ENCODE results near the gene GPC4. TPM values are rescaled to one million over a fixed set of nuclear protein-coding genes. Genes with fewer than 3 reads are reported as not detected.

Gene GPC4
- polyA plus RNA-seq, 12 donors, result 50.0 to 127 (median 99.1) TPM; not detected in 1

DNA sequence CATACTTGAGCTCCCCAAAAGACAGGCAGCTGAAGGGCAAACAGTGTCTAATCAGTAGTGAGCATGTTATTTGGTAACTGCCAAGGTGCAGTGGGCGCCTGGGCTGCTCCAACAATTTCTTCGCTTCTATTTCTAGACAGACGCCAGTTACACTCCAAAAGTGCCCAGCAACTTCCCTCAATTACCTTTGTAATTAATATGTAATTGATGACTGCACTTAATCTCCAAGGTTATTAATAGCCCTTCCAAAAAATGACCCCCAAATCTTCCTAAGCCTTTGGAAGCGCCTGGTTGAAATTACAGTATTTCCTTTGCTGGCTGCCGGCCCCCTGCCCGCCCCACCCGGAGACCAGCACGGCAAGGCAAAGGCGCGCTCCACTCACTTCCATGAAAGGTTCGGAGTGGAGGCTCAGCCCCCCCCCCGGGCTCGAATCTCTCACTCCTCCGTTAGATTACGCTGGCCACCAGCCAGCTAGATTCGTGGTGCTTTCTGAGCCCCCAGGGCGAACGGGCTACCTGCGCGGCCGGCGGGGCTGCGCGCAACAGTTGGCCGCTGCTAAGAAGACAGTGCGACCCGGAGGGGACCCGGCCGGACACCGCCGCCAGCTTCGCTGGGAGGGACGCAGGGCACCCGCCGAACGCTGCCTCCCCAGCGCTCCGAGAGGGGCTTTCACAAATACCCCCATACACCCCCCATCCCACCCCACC lies 1.9 kb downstream of the GPC4 start:
- DNase-seq, result no peak

DNA sequence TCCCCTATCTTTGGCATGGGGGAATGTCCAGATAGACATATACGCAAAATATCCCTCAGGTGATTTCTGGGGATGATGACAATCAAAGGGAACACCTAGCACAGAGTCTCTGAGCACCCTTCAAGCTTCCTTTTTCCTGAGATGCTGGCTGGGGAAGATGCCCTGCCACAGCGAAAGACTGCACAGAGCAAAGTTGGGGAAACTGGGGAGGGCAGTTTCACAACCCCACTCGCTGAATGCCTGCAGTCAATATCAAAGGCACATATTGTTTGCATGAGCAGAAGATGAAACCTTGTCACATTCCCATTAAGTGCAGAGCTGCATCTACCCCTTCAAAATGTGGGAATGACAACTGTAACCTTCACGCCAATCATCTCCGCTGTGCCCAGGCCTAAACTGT lies 2.6 kb downstream of the GPC4 start:
- DNase-seq, result no peak

DNA sequence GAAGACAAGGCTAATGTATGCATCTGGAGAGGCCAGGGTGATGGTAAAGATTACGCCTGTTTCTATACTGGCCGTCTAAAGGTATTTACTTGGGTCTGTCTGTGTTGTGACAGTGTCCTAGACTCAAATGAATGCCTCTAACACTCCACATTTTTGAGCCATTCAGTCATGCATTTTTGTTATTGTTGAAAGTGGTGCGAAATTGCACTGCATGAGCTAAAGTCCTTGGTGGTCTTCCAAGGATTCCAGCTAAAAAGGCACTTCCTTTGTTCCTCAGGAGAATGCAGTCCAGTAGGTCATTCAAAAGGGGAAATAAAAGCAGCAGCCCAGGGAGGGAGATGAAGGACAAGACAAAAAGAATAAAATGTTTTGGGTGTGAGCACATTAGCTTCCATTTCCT lies 3.0 kb downstream of the GPC4 start:
- no peak for DNase-seq

DNA sequence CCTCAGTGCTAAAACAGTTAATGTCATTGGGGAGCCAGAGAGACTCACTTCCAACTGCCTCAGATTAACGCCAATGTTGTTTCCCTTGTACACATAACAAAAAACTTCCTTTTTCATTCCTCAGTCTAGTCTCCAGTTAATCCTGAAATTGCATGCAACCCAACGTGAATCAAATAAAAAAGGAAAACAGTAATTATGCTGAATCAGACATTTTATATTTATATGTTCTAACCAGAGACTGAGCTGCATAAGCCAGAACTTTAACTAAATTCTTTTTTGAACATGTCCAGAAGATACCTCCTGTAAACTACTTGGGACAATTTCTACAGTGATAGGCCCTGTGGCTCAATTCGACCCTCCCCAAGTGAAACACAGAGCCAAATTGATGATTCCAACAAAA lies 4.7 kb downstream of the GPC4 start:
- no peak for DNase-seq

DNA sequence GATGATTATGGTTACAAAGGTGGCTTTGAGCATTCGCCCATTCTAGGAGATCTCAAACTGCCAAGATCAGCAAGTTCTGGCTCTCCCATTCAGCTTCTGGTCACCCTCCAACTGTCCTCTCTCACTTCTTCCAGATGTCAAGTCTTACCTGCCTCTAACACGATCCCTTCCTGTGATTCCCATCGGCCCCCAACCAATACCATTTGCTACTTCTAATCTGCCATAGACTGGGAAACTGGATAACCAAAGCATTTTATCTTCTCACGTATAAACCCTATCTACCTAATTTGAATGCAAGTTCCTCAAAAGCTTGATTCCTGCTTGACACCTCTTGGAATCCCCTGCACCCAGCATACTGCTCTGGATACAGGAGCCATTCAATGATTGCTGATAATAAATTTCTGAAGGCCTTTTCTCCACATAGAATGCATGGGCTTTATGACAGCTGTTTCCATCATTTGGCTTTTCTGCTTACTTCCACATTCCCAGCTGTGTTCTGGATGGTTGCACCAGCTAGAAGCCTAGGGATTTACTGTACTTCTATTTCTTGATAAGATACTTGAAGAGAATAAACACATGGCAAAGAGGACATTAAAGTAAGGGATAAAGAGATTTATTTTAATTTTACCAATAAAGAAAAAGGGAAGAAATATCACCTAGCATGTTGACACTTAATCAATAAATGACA lies 9.6 kb downstream of the GPC4 start:
- no peak for DNase-seq

DNA sequence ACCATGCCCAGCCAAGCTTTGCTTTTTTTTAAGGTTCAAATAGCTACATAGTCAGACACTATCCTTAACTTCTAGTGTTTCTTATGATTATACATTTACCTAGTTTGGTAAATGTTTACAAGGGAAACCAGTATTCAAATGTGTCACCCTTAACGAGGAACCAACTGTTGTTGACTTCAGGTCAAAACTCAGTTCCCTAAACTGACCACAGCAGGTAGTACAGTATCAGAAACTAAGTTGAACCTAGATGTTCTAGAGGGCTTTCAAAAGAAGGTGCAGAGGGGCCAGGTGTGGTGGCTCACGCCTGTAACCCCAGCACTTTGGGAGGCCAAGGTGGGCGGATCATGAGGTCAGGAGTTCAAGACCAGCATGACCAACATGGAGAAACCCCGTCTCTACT lies 11.3 kb downstream of the GPC4 start:
- DNase-seq, result no peak

DNA sequence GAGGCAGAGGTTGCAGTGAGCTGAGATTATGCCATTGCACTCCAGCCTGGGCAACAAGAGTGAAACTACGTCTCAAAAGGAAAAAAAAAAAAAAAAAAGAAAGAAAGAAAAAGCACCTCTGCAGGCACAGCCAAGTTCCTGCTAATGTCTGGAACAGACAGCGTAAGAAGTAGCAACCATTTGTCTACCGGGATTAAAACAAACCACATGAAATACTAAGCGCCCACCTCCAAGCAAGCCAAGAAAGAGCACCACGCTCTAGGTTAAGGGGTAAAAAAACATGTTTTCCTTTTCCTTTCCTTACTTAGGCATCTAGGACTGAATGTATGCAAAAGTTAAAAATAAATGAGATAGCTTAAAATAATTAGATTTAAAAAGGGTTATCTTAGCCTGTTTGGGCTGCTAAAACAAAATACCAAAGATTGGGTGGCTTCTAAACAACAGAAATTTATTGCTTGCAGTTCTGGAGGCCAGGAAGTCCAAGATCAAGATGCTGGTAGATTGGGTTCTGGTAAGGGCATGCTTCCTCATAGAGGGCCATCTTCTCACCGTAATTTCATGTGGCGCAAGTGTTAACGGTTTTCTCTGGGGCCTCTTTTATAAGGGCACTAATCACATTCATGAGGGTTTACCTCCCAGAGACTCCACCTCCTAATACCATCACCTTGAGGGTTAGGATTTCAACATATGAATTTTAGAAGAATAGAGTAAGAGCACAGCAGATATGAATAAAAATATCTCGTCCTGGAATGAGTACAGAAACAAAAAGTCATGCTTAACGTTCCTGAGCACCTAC lies 12.3 kb downstream of the GPC4 start:
- DNase-seq, result no peak

DNA sequence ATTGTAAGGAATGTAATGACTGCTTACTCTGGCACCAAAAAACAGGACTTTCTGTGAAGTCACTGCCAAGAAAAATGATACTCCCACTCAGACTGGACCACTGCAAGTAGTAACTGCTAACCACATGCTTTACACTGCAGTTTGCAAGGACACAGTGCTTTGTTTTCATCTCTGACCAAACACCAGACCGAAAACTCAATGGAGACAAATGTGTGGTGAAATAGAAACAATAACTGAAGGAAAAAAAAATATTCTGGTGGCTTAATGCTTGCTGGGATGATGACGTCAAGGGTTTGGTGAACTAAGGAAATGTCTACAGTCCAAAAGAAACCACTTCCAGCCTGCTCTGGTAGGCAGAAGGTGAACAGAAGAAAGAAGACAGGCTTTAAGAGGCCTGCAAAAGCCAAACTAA lies 13.2 kb downstream of the GPC4 start:
- no peak for DNase-seq

DNA sequence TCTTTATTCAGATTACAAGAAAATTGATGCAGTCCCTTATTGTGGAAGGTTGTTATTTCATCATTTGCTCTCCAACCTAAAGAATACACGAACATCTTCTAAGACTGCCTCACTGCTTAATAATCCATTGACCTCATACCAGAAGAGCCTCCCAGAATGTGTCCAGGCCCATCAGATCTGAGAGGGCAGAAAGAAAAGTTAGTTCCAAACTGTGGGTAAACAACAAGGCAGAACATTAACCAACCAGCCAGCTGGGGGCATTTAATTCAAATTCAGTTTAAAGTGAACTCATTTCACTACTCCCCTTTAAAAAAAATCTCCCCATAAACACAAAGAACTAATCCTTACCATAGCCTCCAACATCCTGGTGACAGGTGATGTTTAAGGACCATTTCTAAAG lies 13.8 kb downstream of the GPC4 start:
- no peak for DNase-seq

DNA sequence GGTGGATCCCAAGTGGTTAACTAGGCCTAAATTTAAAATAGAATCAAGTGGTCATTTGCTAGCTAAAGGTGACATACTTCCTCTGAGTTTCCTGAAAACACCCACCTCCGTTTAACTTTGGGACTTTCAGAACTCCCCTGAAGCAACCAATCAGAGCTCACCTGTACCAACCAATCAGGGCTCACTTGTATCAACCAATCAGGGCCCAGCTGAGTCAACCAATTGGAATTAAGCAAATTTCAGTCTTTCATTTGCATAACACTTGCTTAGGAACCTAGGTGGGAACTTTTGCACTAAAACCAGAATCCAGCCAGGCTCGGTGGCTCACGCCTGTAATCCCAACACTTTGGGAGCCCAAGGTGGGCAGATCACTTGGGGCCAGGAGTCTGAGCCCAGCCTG lies 15.9 kb downstream of the GPC4 start:
- DNase-seq, result no peak

DNA sequence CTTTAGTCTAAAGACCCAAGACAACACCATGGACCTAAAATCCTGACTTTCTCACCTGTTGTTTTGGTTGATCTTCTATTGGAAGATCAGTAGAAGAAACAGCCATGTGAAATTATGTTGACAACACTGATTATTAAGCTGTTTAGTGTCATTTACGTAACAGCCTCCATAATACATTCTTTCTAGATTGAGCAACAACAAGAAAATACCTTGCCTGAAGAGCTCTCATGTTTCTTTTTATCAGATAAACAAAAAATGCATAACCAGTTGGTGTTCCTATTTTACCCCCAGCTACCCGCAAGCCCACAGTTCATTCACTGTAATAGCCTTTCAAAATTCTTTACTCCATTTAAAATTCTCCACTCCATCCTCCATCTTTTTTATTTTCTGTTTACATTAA lies 20.5 kb downstream of the GPC4 start:
- DNase-seq, result no peak

DNA sequence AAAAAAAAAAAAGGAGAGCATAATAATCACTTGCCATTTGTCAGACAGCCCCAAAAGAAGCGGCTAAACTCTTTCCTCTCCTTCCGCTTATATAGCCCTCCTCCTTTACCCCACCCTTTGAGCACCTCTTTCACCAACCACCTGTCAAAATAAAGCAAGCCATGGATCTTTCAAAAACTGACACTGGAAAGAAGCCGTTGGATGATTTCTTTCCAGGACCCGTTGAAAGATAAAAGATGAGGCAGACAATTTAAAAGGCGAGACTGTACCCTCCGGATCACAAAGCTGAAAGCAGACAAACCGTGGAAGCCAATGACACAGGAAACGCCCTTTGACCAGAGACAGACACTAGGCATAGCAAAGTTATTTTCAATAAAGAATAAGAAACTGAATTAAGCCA lies 22.6 kb downstream of the GPC4 start:
- no peak for DNase-seq

DNA sequence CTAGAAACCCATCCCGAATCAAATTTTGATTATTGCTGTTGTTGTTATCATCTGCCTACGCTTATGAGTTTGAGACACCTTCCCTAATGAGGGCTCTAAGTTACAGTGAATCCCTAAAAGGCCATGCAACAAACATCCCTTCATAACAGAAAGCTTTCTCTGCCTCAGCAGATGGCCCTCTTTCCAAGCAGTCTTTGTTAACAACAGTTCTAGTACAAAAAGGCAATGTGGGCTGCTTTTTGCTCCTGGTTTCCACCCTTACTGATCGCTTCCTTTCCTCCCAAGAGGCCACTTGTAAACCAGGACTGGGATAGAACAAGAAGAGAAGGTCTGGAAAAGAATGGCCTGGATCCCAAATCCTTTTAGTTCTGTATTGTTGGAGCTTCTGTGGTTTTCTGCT lies 24.2 kb downstream of the GPC4 start:
- no peak for DNase-seq

DNA sequence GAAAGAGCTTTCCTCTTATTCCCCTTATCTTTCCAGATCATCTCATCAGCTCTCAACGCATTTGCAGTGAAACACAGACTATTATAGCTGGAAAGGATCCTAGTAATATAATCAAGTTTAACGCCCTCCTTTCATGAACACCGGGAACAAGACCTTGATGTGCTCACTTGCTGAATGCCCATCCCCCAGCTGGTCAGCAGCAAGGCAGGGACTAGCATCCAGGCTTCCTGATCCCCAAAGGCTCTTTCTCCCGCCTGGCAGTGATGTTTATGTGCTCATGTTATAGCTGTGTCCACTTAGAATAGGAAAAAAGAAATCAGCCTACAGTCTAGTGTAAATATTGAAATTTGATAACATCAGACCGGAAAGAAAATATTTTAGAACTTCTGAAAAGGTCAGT lies 24.6 kb downstream of the GPC4 start:
- DNase-seq, result no peak

DNA sequence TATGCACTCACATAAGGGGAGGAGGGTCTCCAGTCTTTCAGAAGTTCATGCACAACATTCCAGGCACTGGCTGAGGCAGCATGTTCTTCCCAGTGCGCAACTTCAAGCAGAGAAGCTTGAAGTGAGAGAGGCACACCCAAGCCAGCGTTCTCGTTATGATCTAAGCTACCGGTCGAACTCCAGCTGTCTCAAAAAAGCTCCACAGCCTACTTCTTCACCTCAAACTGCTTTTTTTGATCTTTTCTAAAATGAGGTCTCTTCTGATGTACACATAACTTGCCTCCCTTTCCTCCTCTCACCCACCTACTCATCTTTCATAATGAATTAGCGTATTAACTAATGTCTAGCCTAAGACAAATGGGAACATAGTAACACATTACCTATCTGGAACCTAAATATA lies 25.3 kb downstream of the GPC4 start:
- DNase-seq, result no peak

DNA sequence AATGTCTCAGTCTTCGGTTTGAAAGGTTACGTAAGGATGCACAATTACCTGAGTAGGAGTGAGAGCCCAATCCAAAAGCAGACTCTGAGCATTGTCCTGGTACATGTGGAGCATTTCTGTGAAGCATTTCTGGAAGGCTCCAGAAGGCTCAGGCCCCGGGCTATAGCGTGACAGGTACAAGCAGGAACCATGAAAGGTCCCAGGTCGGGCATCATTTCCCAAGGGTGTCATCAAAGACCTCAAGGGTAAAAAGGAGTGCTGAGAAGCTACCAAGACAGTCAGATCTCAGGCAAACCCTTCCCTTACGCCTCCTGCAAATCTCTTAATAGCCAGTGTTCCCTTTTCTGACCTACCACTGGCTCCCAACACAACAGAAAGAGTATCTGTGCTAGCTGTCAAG lies 30.8 kb downstream of the GPC4 start:
- DNase-seq, result no peak

DNA sequence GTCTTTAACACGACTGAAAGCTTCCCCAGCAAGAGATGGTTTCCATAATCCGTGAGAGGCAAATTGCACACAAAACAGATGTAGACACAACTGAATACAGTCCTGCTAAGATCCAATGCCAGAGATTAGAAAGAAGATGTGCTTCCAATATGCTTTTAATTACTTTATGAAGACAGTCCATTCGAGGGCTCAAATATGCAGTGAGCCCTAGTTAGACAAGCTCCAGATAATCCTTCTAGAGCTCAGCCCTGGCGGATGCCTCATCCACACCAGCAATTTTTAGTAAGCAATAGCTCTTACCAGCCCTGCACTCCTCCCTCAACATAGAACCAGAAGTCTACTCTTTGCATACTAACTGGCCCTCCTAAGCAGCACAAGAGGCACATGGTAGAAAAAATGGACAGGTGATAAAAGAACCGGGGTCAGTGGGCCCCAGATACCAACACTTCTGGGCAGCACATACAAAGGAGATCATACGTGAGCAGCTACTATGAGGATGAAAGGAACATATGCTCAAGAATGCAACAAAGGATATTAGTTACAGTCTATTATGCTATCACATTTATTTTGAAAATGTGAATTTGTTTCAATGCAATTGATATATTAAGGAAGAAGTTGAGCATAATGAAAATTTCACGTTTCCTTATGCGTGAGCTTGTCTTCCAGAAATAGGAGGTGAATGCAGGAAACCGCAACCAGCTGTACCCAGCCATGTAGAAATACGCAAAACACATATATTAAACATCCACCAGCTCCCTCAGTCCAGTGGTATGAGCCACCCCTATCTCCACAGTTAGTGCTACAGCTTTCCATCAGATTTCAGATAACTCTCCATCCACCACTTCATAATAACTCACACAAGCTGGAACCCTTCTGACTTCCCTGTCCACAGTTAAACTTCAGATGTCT lies 34.3 kb downstream of the GPC4 start:
- DNase-seq, result no peak

DNA sequence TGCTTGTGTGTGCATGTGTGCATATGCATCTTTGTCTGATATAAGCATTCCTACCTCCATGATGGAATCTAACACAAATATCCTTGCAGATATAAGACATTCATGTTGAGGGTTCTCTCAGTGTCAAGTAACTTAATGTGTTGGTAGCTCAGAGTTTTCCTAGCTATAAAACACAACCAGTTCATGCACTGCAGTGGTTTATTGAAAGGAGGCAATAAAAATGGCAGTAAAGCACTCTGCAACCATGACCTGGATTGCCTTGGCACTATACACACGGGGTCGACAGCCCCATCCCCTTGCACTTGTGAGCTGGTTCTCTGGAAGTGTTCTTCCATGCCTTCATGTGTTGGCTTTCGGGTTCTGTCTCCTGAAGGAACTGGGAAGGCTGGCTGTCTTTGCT lies 38.9 kb downstream of the GPC4 start:
- DNase-seq, result no peak

DNA sequence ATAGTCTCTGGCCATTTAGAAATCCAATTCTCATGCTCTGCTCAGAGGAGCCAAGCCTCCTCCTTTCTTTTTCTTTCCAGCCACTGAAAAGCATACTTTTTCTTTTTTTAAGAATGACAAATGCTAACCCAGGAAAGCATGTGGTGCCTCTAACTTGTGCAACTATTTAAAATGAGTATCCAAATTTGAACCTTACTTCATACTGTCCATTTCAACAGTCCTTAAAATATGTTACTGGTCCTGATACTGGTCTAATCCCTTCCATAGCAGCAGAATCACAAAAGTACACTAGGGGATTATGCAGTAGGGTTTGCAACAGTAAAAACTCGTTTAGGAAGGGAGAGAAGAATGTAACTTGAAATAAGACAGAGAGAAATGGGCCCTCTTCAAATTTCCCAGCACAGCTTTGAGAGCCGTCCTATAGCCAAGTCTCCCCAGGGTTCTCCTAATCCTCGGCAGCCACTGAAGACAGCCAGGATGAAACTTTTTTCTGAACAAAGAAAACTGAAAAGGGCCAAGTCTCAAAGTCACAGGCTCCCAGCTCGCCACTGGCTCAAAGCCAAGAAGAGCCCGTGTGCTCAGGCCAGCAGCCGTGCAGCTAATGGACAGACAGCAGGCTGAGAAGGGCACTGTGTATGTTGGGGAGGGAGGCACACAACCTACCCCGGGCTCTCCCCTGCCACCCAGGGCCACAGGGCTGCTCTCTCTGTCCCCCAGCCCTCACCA lies 39.5 kb downstream of the GPC4 start:
- DNase-seq, result peak; percentile 32

DNA sequence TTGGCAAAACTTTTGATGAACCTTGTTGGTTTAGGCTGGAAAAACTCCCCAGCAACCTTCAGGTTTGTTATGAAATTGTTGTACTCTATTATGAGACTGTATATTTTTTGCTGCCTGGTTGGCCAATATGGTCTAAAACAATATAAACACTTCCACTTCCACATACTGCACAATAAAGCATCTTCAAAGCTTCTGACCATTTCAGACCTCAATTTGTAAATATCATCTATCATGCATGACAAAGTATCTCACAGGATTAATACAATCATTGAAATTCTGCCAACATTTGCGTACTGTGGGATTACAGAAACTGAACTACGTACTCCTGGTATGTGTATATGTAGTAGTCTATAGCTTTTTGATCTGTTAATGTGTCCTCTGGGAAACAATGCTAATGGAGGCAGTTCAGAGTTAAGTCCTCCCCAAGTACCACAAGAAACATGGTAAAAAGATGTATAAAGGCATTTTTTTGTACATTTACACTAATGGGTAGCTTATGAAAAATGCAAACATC lies 40.4 kb downstream of the GPC4 start:
- DNase-seq, result no peak

All from muscle of arm (tissue), 12 donors.